Endothelial cell (in vitro differentiated cells): ENCODE measurements around the gene ITGAE. TPM values are rescaled to one million over a fixed set of nuclear protein-coding genes. Genes with fewer than 3 reads are reported as not detected.

Experiments
- DNase-seq: peaks from one replicate; pipeline ENCODE4 v3.0.0; 2021; ENCODE audit warnings: low spot score
- H3K27ac Mint-ChIP-seq: one replicate; pipeline ENCODE4 v1.8.0; 2021; ENCODE audit warnings: mixed read lengths, inconsistent platforms; ENCODE audit not compliant: unreplicated experiment
- H3K27me3 Mint-ChIP-seq: one replicate; pipeline ENCODE4 v1.8.0; 2021; ENCODE audit warnings: mild to moderate bottlenecking, moderate library complexity, mixed read lengths, inconsistent platforms; ENCODE audit not compliant: unreplicated experiment
- H3K36me3 Mint-ChIP-seq: one replicate; pipeline ENCODE4 v1.8.0; 2021; ENCODE audit warnings: mild to moderate bottlenecking, low read depth, mixed read lengths, inconsistent platforms; ENCODE audit not compliant: unreplicated experiment
- H3K4me1 Mint-ChIP-seq: one replicate; pipeline ENCODE4 v1.8.0; 2021; ENCODE audit warnings: mild to moderate bottlenecking, mixed read lengths, inconsistent platforms; ENCODE audit not compliant: unreplicated experiment
- H3K4me3 Mint-ChIP-seq: one replicate; pipeline ENCODE4 v1.8.0; 2021; ENCODE audit warnings: mild to moderate bottlenecking, mixed read lengths, inconsistent platforms; ENCODE audit not compliant: unreplicated experiment
- H3K9me3 Mint-ChIP-seq: one replicate; pipeline ENCODE4 v1.8.0; 2021; ENCODE audit warnings: mixed read lengths, inconsistent platforms; ENCODE audit not compliant: unreplicated experiment
- CTCF ChIP-seq: fragments of 200-600 bp; sonication (generic); IDR thresholded peaks from one replicate; pipeline ENCODE4 v1.5.0; 2021; ENCODE audit warnings: antibody characterized with exemption; ENCODE audit not compliant: unreplicated experiment
- total RNA-seq: library from RNA; stranded (reverse); fragmentation: NEBNext Ultra II Directional; extraction: Animal tissue kit (Norgen Biotek cat#: 25700); gene quantifications from one replicate; pipeline ENCODE4 v1.2.1, GENCODE V29; 2021; ENCODE audit not compliant: unreplicated experiment

ITGAE gene
- total RNA-seq, 1 donor from 2014 or later = 30.0 TPM

- no peak for TF ChIP-seq CTCF
- Mint-ChIP-seq H3K9me3 (no peaks in the 10 kb centered on the region), H3K27ac (no peak overlapping the region), H3K4me1 (no peaks in the 10 kb centered on the region), H3K27me3 (peaks cover 6% of the 10 kb centered on the region), H3K4me3 (no peak overlapping the region), H3K36me3 (no peaks in the 10 kb centered on the region)
- no peak for DNase-seq
Measured at GRCh38 chr17:3682033-3682432, 119.0 kb downstream of the ITGAE start.

GRCh38 chr17:3681565-3681964 is 119.4 kb downstream of the ITGAE start:
- no peak overlapping the region for H3K4me3 Mint-ChIP-seq
- TF ChIP-seq CTCF = no peak
- no peaks in the 10 kb centered on the region for H3K4me1 Mint-ChIP-seq
- H3K9me3 Mint-ChIP-seq = no peaks in the 10 kb centered on the region
- no peak overlapping the region for H3K27ac Mint-ChIP-seq
- H3K36me3 Mint-ChIP-seq = no peaks in the 10 kb centered on the region
- no peak for DNase-seq
- H3K27me3 Mint-ChIP-seq = peaks cover 6% of the 10 kb centered on the region

GRCh38 chr17:3681057-3681456 is 119.9 kb downstream of the ITGAE start:
- H3K27ac Mint-ChIP-seq = no peak overlapping the region
- H3K36me3 Mint-ChIP-seq = no peaks in the 10 kb centered on the region
- no peaks in the 10 kb centered on the region for H3K4me1 Mint-ChIP-seq
- H3K9me3 Mint-ChIP-seq = no peaks in the 10 kb centered on the region
- peaks cover 6% of the 10 kb centered on the region for H3K27me3 Mint-ChIP-seq
- H3K4me3 Mint-ChIP-seq = no peak overlapping the region
- no peak for TF ChIP-seq CTCF
- no peak for DNase-seq

GRCh38 chr17:3679531-3680126 is 121.4 kb downstream of the ITGAE start:
- DNase-seq = no peak
- no peak overlapping the region for H3K4me3 Mint-ChIP-seq
- no peaks in the 10 kb centered on the region for H3K9me3 Mint-ChIP-seq
- no peak for TF ChIP-seq CTCF
- H3K4me1 Mint-ChIP-seq = no peaks in the 10 kb centered on the region
- no peak overlapping the region for H3K27ac Mint-ChIP-seq
- no peaks in the 10 kb centered on the region for H3K36me3 Mint-ChIP-seq
- peaks cover 3% of the 10 kb centered on the region for H3K27me3 Mint-ChIP-seq

- Mint-ChIP-seq H3K9me3 (no peaks in the 10 kb centered on the region), H3K36me3 (no peaks in the 10 kb centered on the region), H3K4me3 (no peak overlapping the region), H3K27ac (no peak overlapping the region), H3K4me1 (no peaks in the 10 kb centered on the region), H3K27me3 (peaks cover 3% of the 10 kb centered on the region)
- no peak for TF ChIP-seq CTCF
- no peak for DNase-seq
Measured at GRCh38 chr17:3678821-3679530, 122.0 kb downstream of the ITGAE start.
